ENCODE data around the gene HEG1. TPM values are rescaled to one million over a fixed set of nuclear protein-coding genes. Genes with fewer than 3 reads are reported as not detected.

The HEG1 gene
- total RNA-seq, 1 donor from 2014 or later: 40.8 TPM

GRCh38 chr3:125079675-125080045, 23.9 kb upstream of the HEG1 start:
- Mint-ChIP-seq H3K27me3 (peaks cover 29% of the 10 kb centered on the region), H3K4me1 (peaks cover 12% of the 10 kb centered on the region), H3K4me3 (no peak overlapping the region), H3K9me3 (no peaks in the 10 kb centered on the region), H3K36me3 (ENCODE audit: low read depth) (no peaks in the 10 kb centered on the region), H3K27ac (no peak overlapping the region)
- DNase-seq: no peak
- intact Hi-C loops (cut with micrococcal nuclease): no loop called here

GRCh38 chr3:125078951-125079674, 23.3 kb upstream of the HEG1 start:
- H3K9me3 Mint-ChIP-seq: no peaks in the 10 kb centered on the region
- no peak for DNase-seq
- no peak overlapping the region for H3K27ac Mint-ChIP-seq
- peaks cover 12% of the 10 kb centered on the region for H3K4me1 Mint-ChIP-seq
- intact Hi-C loops (cut with micrococcal nuclease): no loop called here
- no peak overlapping the region for H3K4me3 Mint-ChIP-seq
- H3K36me3 Mint-ChIP-seq (ENCODE audit: low read depth): no peaks in the 10 kb centered on the region
- peaks cover 26% of the 10 kb centered on the region for H3K27me3 Mint-ChIP-seq

- Mint-ChIP-seq H3K27me3 (peaks cover 24% of the 10 kb centered on the region), H3K4me1 (peaks cover 12% of the 10 kb centered on the region), H3K36me3 (ENCODE audit: low read depth) (no peaks in the 10 kb centered on the region), H3K4me3 (no peak overlapping the region), H3K9me3 (no peaks in the 10 kb centered on the region), H3K27ac (no peak overlapping the region)
- DNase-seq: no peak
- intact Hi-C loops (cut with micrococcal nuclease): no loop called here
Measured at GRCh38 chr3:125077864-125078263, 22.1 kb upstream of the HEG1 start.

GRCh38 chr3:125076464-125076863, 20.7 kb upstream of the HEG1 start:
- Mint-ChIP-seq H3K9me3 (no peaks in the 10 kb centered on the region), H3K4me1 (peaks cover 12% of the 10 kb centered on the region), H3K4me3 (no peak overlapping the region), H3K27me3 (peaks cover 22% of the 10 kb centered on the region), H3K27ac (no peak overlapping the region), H3K36me3 (ENCODE audit: low read depth) (no peaks in the 10 kb centered on the region)
- intact Hi-C loops (cut with micrococcal nuclease): no loop called here
- no peak for DNase-seq

GRCh38 chr3:125075738-125076137, 19.9 kb upstream of the HEG1 start:
- DNase-seq: no peak
- H3K4me3 Mint-ChIP-seq: no peak overlapping the region
- H3K36me3 Mint-ChIP-seq (ENCODE audit: low read depth): no peaks in the 10 kb centered on the region
- intact Hi-C loops (cut with micrococcal nuclease): no loop called here
- H3K27me3 Mint-ChIP-seq: peaks cover 22% of the 10 kb centered on the region
- H3K27ac Mint-ChIP-seq: no peak overlapping the region
- no peaks in the 10 kb centered on the region for H3K9me3 Mint-ChIP-seq
- H3K4me1 Mint-ChIP-seq: peaks cover 12% of the 10 kb centered on the region

GRCh38 chr3:125073390-125073905, 17.7 kb upstream of the HEG1 start:
- no peak for DNase-seq
- Mint-ChIP-seq H3K4me1 (peaks cover 10% of the 10 kb centered on the region), H3K27ac (no peak overlapping the region), H3K36me3 (ENCODE audit: low read depth) (no peaks in the 10 kb centered on the region), H3K4me3 (no peak overlapping the region), H3K27me3 (peaks cover 20% of the 10 kb centered on the region), H3K9me3 (no peaks in the 10 kb centered on the region)
- intact Hi-C loops (cut with micrococcal nuclease): no loop called here

GRCh38 chr3:125072749-125073389, 17.1 kb upstream of the HEG1 start:
- Mint-ChIP-seq H3K9me3 (no peaks in the 10 kb centered on the region), H3K4me1 (peaks cover 8% of the 10 kb centered on the region), H3K27ac (no peak overlapping the region), H3K4me3 (no peak overlapping the region), H3K36me3 (ENCODE audit: low read depth) (no peaks in the 10 kb centered on the region), H3K27me3 (peaks cover 18% of the 10 kb centered on the region)
- intact Hi-C loops (cut with micrococcal nuclease): no loop called here
- no peak for DNase-seq

- H3K4me1 Mint-ChIP-seq: peaks cover 6% of the 10 kb centered on the region
- peaks cover 19% of the 10 kb centered on the region for H3K27me3 Mint-ChIP-seq
- DNase-seq: no peak
- no peaks in the 10 kb centered on the region for H3K36me3 Mint-ChIP-seq (ENCODE audit: low read depth)
- no peaks in the 10 kb centered on the region for H3K9me3 Mint-ChIP-seq
- intact Hi-C loops (cut with micrococcal nuclease): no loop called here
- H3K4me3 Mint-ChIP-seq: no peak overlapping the region
- H3K27ac Mint-ChIP-seq: no peak overlapping the region
Measured at GRCh38 chr3:125072301-125072700, 16.5 kb upstream of the HEG1 start.

GRCh38 chr3:125069968-125070745, 14.4 kb upstream of the HEG1 start:
- intact Hi-C loops (cut with micrococcal nuclease): no loop called here
- Mint-ChIP-seq H3K4me1 (peaks cover 6% of the 10 kb centered on the region), H3K27me3 (peaks cover 19% of the 10 kb centered on the region)

GRCh38 chr3:125069452-125069851, 13.7 kb upstream of the HEG1 start:
- no peaks in the 10 kb centered on the region for H3K36me3 Mint-ChIP-seq (ENCODE audit: low read depth)
- peaks cover 2% of the 10 kb centered on the region for H3K9me3 Mint-ChIP-seq
- DNase-seq: no peak
- H3K4me3 Mint-ChIP-seq: no peak overlapping the region
- peaks cover 22% of the 10 kb centered on the region for H3K27me3 Mint-ChIP-seq
- H3K27ac Mint-ChIP-seq: no peak overlapping the region
- intact Hi-C loops (cut with micrococcal nuclease): no loop called here
- H3K4me1 Mint-ChIP-seq: peaks cover 6% of the 10 kb centered on the region

More at GRCh38 chr3:125069968-125070745, 14.4 kb upstream of the HEG1 start:
- Mint-ChIP-seq H3K27ac (no peak overlapping the region), H3K9me3 (no peaks in the 10 kb centered on the region), H3K4me3 (no peak overlapping the region), H3K36me3 (ENCODE audit: low read depth) (no peaks in the 10 kb centered on the region)
- no peak for DNase-seq

- Mint-ChIP-seq H3K4me3 (no peak overlapping the region), H3K27ac (no peak overlapping the region), H3K36me3 (ENCODE audit: low read depth) (no peaks in the 10 kb centered on the region), H3K9me3 (peaks cover 5% of the 10 kb centered on the region), H3K27me3 (peaks cover 28% of the 10 kb centered on the region), H3K4me1 (peaks cover 6% of the 10 kb centered on the region)
- no peak for DNase-seq
- intact Hi-C loops (cut with micrococcal nuclease): no loop called here
Measured at GRCh38 chr3:125068265-125068664, 12.5 kb upstream of the HEG1 start.

- no peak for DNase-seq
- H3K4me1 Mint-ChIP-seq: peaks cover 6% of the 10 kb centered on the region
- H3K27ac Mint-ChIP-seq: no peak overlapping the region
- H3K9me3 Mint-ChIP-seq: peaks cover 5% of the 10 kb centered on the region
- H3K36me3 Mint-ChIP-seq (ENCODE audit: low read depth): no peaks in the 10 kb centered on the region
- intact Hi-C loops (cut with micrococcal nuclease): no loop called here
- H3K4me3 Mint-ChIP-seq: no peak overlapping the region
- peaks cover 33% of the 10 kb centered on the region for H3K27me3 Mint-ChIP-seq
Measured at GRCh38 chr3:125067225-125067624, 11.4 kb upstream of the HEG1 start.

GRCh38 chr3:125062904-125063618, 7.3 kb upstream of the HEG1 start:
- no peak overlapping the region for H3K4me3 Mint-ChIP-seq
- no peak for DNase-seq
- H3K9me3 Mint-ChIP-seq: peaks cover 5% of the 10 kb centered on the region
- H3K4me1 Mint-ChIP-seq: peaks cover 2% of the 10 kb centered on the region
- H3K27ac Mint-ChIP-seq: no peak overlapping the region
- H3K36me3 Mint-ChIP-seq (ENCODE audit: low read depth): no peaks in the 10 kb centered on the region
- H3K27me3 Mint-ChIP-seq: peaks cover 54% of the 10 kb centered on the region
- intact Hi-C loops (cut with micrococcal nuclease): no loop called here
